Mammary epithelial cell (primary cell): ENCODE data around the gene TRHDE.

Experiments used
- EZH2 ChIP-seq: IDR thresholded peaks from 2 replicates; pipeline ENCODE4 v1.6.1; 2012; ENCODE audit warnings: low read length, inconsistent platforms, borderline replicate concordance
- TF ChIP-seq, protein P1 (sequence below), 2 donors: IDR thresholded peaks in 1 of 2; conservative IDR thresholded peaks in 1 of 2; 2 replicates each; pipeline ENCODE4 v1.5.1; 2011 to 2012; ENCODE audit warnings: inconsistent platforms in 2 of 2, low read length in 2 of 2, mild to moderate bottlenecking in 2 of 2, control low read depth in 1 of 2, low read depth in 1 of 2; ENCODE audit not compliant: insufficient read depth in 1 of 2; ENCODE audit errors: extremely low read depth in 1 of 2

DNA sequence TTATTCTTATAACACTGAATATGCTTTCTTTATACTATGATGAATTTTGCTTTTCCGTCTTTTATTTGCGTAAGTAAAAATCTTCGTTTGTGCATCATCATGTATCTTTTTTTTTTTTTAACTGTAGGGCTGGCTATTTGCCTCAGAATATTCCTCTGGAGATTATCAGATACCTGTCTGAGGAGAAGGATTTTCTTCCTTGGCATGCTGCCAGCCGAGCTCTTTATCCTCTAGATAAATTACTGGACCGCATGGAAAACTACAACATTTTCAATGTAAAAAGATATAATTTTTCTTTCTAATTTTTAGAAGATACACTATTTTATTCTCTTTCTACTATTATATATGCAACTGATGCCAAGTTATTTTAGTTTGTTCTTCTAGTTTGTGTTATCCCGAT is 346.6 kb downstream of the TRHDE start:
- TF ChIP-seq EZH2, result no peak
- TF ChIP-seq, protein P1, sequence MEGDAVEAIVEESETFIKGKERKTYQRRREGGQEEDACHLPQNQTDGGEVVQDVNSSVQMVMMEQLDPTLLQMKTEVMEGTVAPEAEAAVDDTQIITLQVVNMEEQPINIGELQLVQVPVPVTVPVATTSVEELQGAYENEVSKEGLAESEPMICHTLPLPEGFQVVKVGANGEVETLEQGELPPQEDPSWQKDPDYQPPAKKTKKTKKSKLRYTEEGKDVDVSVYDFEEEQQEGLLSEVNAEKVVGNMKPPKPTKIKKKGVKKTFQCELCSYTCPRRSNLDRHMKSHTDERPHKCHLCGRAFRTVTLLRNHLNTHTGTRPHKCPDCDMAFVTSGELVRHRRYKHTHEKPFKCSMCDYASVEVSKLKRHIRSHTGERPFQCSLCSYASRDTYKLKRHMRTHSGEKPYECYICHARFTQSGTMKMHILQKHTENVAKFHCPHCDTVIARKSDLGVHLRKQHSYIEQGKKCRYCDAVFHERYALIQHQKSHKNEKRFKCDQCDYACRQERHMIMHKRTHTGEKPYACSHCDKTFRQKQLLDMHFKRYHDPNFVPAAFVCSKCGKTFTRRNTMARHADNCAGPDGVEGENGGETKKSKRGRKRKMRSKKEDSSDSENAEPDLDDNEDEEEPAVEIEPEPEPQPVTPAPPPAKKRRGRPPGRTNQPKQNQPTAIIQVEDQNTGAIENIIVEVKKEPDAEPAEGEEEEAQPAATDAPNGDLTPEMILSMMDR (conservative IDR thresholded peaks at IDR 0.05 in 1 of 2, IDR thresholded peaks at IDR 0.05 in 1 of 2; ENCODE audit: extremely low read depth in 1 of 2, insufficient read depth in 1 of 2, low read depth in 1 of 2, low read length in 2 of 2), result no peak
